ENCODE data around the gene TMPRSS6.

GRCh38 chr22:37086184-37086583, 23.3 kb downstream of the TMPRSS6 start:
- TF ChIP-seq, protein P1, sequence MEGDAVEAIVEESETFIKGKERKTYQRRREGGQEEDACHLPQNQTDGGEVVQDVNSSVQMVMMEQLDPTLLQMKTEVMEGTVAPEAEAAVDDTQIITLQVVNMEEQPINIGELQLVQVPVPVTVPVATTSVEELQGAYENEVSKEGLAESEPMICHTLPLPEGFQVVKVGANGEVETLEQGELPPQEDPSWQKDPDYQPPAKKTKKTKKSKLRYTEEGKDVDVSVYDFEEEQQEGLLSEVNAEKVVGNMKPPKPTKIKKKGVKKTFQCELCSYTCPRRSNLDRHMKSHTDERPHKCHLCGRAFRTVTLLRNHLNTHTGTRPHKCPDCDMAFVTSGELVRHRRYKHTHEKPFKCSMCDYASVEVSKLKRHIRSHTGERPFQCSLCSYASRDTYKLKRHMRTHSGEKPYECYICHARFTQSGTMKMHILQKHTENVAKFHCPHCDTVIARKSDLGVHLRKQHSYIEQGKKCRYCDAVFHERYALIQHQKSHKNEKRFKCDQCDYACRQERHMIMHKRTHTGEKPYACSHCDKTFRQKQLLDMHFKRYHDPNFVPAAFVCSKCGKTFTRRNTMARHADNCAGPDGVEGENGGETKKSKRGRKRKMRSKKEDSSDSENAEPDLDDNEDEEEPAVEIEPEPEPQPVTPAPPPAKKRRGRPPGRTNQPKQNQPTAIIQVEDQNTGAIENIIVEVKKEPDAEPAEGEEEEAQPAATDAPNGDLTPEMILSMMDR (IDR thresholded peaks at IDR 0.05; ENCODE audit: low read depth, low read length) = no peak
- no peak for TF ChIP-seq EZH2phosphoT487 (IDR thresholded peaks at IDR 0.05; ENCODE audit: low read depth)
